ENCODE measurements around the gene NDUFB7.

DNA sequence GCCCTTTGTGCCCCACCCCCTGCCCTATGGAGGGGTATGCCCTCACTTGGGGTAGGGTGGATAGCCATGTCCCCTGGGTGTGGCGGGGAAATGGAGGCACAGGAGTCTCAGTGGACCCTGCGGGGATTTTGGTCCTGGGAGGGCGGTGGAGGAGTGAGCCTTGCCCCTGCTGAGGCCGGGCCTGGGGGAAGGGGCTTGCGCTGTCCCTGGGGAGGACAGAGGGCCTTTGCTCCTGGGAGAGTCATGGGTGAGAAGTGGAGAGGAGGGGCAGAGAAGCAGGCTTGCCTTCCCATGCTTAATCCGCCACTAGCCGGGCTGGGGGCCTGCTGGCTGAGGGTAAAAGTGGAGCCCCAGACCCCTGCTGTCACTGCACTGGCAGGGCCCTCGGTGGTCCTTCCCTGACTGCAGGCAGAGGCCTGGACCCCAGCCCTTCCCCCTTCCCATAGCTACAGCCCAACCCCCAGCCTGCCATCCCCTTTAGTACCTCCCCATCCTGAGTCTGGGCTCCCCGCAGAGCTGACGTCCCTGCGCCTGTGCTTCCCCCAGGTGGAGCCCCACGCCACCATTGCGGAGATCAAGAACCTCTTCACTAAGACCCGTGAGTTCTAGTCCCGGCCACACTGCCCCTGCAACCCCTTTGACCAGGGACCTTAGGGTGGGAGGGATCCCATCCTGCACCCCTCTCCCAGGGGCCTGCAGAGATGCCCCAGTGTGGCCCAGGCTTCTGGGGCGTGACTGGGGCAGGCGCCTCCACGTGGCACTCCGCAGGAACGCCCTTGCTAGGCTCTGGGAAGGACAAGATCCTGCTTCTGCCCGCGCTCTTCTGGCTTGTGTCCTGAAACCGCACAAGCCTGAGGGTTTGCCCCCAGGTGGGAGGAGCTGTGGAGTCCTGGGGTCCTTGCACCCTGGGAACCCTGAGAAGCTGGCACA, 8.9 kb downstream of the NDUFB7 start:
- no peak for TF ChIP-seq CTCF (IDR thresholded peaks at IDR 0.05)
- TF ChIP-seq POLR2A (IDR thresholded peaks at IDR 0.05) = no peak
